ENCODE measurements around the gene MRPS33.

DNA sequence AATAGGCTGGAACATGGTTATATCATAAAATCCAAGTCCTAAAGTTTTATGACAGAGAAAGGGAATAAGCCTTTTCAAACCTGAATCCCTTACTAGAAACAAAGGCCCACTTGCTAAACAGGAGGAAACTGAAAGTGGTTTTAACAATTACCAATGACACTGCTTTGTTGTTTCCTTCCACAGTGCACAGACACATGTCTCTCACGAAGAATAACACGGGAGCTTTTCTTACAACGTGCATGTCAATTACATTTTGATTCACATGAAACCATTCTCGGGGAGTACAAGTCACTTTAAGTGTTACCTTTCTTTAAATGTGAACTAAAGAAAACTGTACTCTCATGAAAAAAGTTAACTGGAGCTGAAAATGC lies 1.4 kb downstream of the MRPS33 start:
- TF ChIP-seq ZNF274 (IDR thresholded peaks at IDR 0.05; ENCODE audit: borderline replicate concordance, extremely low read depth, low read length) (no peak), CBX5 (IDR thresholded peaks at IDR 0.05; ENCODE audit: low read depth, low read length) (no peak), POLR2A (IDR thresholded peaks at IDR 0.05; ENCODE audit: control extremely low read depth in 1 of 2, low read depth in 2 of 2, low read length in 2 of 2) (no peak), CEBPB (IDR thresholded peaks at IDR 0.05; ENCODE audit: low read depth, low read length) (no peak), HDAC6 (IDR thresholded peaks at IDR 0.05; ENCODE audit: low read depth, low read length) (no peak), POU5F1 (IDR thresholded peaks at IDR 0.05; ENCODE audit: low read depth, low read length) (no peak), TCF12 (IDR thresholded peaks at IDR 0.05; ENCODE audit: low read depth, low read length) (no peak), EZH2 (IDR thresholded peaks at IDR 0.05; ENCODE audit: low read depth, low read length, severe bottlenecking) (no peak), CHD2 (IDR thresholded peaks at IDR 0.05; ENCODE audit: low read length) (no peak), HDAC2 (IDR thresholded peaks at IDR 0.05; ENCODE audit: borderline replicate concordance in 1 of 2, low read depth in 2 of 2, low read length in 2 of 2) (no peak)
- TF ChIP-seq, protein P1, sequence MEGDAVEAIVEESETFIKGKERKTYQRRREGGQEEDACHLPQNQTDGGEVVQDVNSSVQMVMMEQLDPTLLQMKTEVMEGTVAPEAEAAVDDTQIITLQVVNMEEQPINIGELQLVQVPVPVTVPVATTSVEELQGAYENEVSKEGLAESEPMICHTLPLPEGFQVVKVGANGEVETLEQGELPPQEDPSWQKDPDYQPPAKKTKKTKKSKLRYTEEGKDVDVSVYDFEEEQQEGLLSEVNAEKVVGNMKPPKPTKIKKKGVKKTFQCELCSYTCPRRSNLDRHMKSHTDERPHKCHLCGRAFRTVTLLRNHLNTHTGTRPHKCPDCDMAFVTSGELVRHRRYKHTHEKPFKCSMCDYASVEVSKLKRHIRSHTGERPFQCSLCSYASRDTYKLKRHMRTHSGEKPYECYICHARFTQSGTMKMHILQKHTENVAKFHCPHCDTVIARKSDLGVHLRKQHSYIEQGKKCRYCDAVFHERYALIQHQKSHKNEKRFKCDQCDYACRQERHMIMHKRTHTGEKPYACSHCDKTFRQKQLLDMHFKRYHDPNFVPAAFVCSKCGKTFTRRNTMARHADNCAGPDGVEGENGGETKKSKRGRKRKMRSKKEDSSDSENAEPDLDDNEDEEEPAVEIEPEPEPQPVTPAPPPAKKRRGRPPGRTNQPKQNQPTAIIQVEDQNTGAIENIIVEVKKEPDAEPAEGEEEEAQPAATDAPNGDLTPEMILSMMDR (IDR thresholded peaks at IDR 0.05; ENCODE audit: control extremely low read depth in 1 of 3, insufficient read depth in 1 of 3, low read depth in 1 of 3, low read length in 3 of 3): no peak

All from H1 (cell line).